ENCODE data around the gene EPHB2. TPM values are rescaled to one million over a fixed set of nuclear protein-coding genes. Genes with fewer than 3 reads are reported as not detected.

EPHB2 gene
- total RNA-seq, 5 donors from 2014 or later (not counting 1 experiment from before 2014, with no cell fraction given): 0.06 to 0.20 (median 0.12) TPM; not detected in 2

DNA sequence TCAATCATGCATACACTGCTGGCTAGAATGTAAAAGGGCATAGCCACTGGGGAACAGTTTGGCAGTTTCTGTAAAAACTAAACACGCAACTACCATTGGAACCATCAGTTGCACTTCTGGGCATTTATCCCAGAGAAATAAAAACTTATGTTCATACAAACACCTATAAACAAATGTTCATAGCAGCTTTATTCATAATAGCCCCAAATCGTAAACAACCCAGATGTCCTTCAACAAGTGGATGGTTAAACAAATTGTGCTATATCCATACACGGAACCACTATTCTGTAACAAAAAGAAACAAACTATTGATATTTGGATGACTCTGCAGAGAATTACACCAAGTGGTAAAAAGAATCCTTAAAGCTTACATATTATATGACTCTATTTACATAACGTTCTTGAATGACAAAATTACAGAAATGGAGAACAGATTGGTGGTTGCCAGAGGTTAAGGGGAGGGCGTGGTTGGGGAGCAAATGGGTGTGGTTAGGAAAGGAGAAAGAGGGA is 239.2 kb downstream of the EPHB2 start:
- H3K36me3 Mint-ChIP-seq: no peaks in the 10 kb centered on the region
- ATAC-seq (replicated peaks in 1 of 4) (no peak), DNase-seq (no peak)
- no peak overlapping the region for H3K27ac ChIP-seq (ENCODE audit: low read length)
- peaks cover 10 to 19% of the 10 kb centered on the region in 2 experiments for H3K27me3 ChIP-seq (replicated peaks in 1 of 2; ENCODE audit: control insufficient read depth in 2 of 2, extremely low read depth in 1 of 2, insufficient read depth in 2 of 2, low read length in 1 of 2)
- no peak overlapping the region for H3K4me3 Mint-ChIP-seq
- peaks cover 20 to 53% of the 10 kb centered on the region in 2 donors for H3K27me3 Mint-ChIP-seq
- H3K4me1 Mint-ChIP-seq: no peaks in the 10 kb centered on the region
- H3K4me3 ChIP-seq (ENCODE audit: control insufficient read depth in 1 of 2, extremely low read depth in 1 of 2, low read length in 1 of 2): no peak overlapping the region
- no peaks in the 10 kb centered on the region for H3K9me3 ChIP-seq
- no peaks in the 10 kb centered on the region for H3K4me1 ChIP-seq (ENCODE audit: control insufficient read depth in 1 of 2, extremely low read depth in 1 of 2, insufficient read depth in 2 of 2, low read length in 2 of 2)
- H3K27ac Mint-ChIP-seq: no peak overlapping the region
- WGBS (ENCODE audit: insufficient coverage): 100% methylated on average over 1 of the region's 5 CpGs
- H3K9me3 Mint-ChIP-seq: no peaks in the 10 kb centered on the region
- CTCF ChIA-PET: no interaction called here
- POLR2A ChIA-PET: no interaction called here
- H3K36me3 ChIP-seq (ENCODE audit: control insufficient read depth in 2 of 2, extremely low read depth in 1 of 2, insufficient read depth in 1 of 2, low read length in 1 of 2): no peaks in the 10 kb centered on the region

DNA sequence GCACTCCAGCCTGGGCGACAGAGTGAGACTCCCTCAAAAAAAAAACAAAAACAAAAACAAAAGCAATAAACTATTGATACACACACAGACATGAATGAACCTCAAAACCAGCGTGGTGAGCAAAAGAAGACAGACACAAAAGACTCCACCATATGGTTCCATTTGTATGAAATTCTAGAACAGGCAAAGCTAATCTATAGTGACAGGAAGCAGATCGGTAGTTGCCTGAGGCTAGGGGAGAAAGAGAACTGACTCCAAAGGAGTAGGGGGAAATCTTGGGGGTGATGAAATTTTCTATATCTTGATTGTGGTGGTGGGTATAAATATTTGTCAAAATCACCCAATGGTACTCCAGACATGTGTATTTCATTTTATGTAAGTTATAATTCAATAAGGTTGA is 241.2 kb downstream of the EPHB2 start:
- peaks cover 23 to 47% of the 10 kb centered on the region in 2 donors for H3K27me3 Mint-ChIP-seq
- Histone ChIP-seq H3K27me3 (replicated peaks in 1 of 2; ENCODE audit: control insufficient read depth in 2 of 2, extremely low read depth in 1 of 2, insufficient read depth in 2 of 2, low read length in 1 of 2) (peaks cover 16 to 27% of the 10 kb centered on the region in 2 experiments), H3K36me3 (ENCODE audit: control insufficient read depth in 2 of 2, extremely low read depth in 1 of 2, insufficient read depth in 1 of 2, low read length in 1 of 2) (no peaks in the 10 kb centered on the region), H3K4me3 (ENCODE audit: control insufficient read depth in 1 of 2, extremely low read depth in 1 of 2, low read length in 1 of 2) (no peak overlapping the region), H3K4me1 (ENCODE audit: control insufficient read depth in 1 of 2, extremely low read depth in 1 of 2, insufficient read depth in 2 of 2, low read length in 2 of 2) (no peaks in the 10 kb centered on the region), H3K9me3 (no peaks in the 10 kb centered on the region), H3K27ac (ENCODE audit: low read length) (no peak overlapping the region)
- CTCF ChIA-PET: no interaction called here
- DNase-seq: no peak
- POLR2A ChIA-PET: no interaction called here
- H3K4me1 Mint-ChIP-seq: no peaks in the 10 kb centered on the region
- H3K27ac Mint-ChIP-seq: no peak overlapping the region
- H3K36me3 Mint-ChIP-seq: no peaks in the 10 kb centered on the region
- WGBS (ENCODE audit: insufficient coverage): no CpG with 5 or more reads among the region's 3 CpGs
- no peaks in the 10 kb centered on the region for H3K9me3 Mint-ChIP-seq
- H3K4me3 Mint-ChIP-seq: no peak overlapping the region
- ATAC-seq (replicated peaks in 1 of 4): no peak

DNA sequence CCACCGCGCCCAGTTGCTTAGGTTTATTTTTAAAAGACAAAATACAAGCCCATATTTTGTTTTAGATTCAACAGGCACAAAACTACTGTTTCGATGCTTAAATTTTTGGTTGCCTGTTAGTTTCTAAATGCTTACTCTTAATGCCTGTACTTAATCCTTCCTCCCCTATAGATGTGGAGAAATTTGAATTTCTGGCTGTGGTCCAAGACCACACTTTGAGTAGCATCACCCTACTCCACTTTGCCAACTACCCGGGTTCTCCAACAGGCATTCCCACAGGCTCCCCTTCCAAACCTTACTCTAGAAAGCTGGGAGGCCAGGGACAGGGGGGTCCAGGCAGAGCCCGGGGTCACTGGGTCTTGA is 242.0 kb downstream of the EPHB2 start:
- no peak for ATAC-seq (replicated peaks in 1 of 4)
- Histone ChIP-seq H3K27me3 (replicated peaks in 1 of 2; ENCODE audit: control insufficient read depth in 2 of 2, extremely low read depth in 1 of 2, insufficient read depth in 2 of 2, low read length in 1 of 2) (peaks cover 16 to 27% of the 10 kb centered on the region in 2 experiments), H3K4me1 (ENCODE audit: control insufficient read depth in 1 of 2, extremely low read depth in 1 of 2, insufficient read depth in 2 of 2, low read length in 2 of 2) (no peaks in the 10 kb centered on the region), H3K27ac (ENCODE audit: low read length) (no peak overlapping the region), H3K36me3 (ENCODE audit: control insufficient read depth in 2 of 2, extremely low read depth in 1 of 2, insufficient read depth in 1 of 2, low read length in 1 of 2) (no peaks in the 10 kb centered on the region), H3K9me3 (no peaks in the 10 kb centered on the region), H3K4me3 (ENCODE audit: control insufficient read depth in 1 of 2, extremely low read depth in 1 of 2, low read length in 1 of 2) (no peak overlapping the region)
- Mint-ChIP-seq H3K27me3 (peaks cover 26 to 47% of the 10 kb centered on the region in 2 donors), H3K4me3 (no peak overlapping the region), H3K9me3 (no peaks in the 10 kb centered on the region), H3K4me1 (no peaks in the 10 kb centered on the region), H3K27ac (no peak overlapping the region), H3K36me3 (no peaks in the 10 kb centered on the region)
- POLR2A ChIA-PET: no interaction called here
- DNase-seq: no peak
- CTCF ChIA-PET: no interaction called here
- WGBS (ENCODE audit: insufficient coverage): 70% methylated on average over 2 of the region's 5 CpGs

DNA sequence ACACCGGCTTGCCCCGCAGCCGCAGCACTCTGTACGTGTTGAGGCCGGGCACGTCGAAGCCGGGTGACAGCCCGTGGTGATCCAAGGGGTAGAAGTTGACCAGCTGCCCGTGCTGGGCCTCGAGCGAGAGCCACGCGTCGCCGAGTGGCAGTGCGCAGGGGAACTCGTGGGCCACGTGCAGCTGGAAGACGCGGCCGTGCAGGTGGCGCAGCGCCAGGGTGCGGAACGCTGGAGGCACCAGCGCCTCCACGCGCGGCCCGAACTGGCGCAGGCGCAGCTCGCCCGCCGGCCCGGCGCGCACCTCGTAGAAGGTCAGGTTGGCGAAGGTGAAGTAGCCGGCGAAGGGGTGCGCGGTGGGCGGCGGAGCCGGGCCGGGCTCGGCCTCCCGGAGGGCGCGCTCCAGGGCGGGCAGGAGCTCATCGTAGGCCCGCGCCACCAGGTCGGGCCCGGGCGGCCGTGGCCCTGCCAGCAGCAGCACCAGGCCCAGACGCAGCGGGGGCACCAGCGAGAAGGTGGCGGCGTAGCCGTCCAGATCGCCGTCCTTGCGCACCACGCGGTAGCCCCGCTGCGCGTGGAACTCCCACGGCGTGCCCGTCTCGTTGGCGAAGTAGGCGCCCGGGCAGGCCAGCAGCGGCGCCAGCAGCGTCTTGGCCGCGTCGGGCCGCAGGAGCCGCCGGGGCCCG is 242.6 kb downstream of the EPHB2 start:
- Histone ChIP-seq H3K4me3 (ENCODE audit: control insufficient read depth in 1 of 2, extremely low read depth in 1 of 2, low read length in 1 of 2) (no peak overlapping the region), H3K27ac (ENCODE audit: low read length) (no peak overlapping the region), H3K9me3 (no peaks in the 10 kb centered on the region), H3K4me1 (ENCODE audit: control insufficient read depth in 1 of 2, extremely low read depth in 1 of 2, insufficient read depth in 2 of 2, low read length in 2 of 2) (no peaks in the 10 kb centered on the region), H3K27me3 (replicated peaks in 1 of 2; ENCODE audit: control insufficient read depth in 2 of 2, extremely low read depth in 1 of 2, insufficient read depth in 2 of 2, low read length in 1 of 2) (peaks cover 16 to 30% of the 10 kb centered on the region in 2 experiments), H3K36me3 (ENCODE audit: control insufficient read depth in 2 of 2, extremely low read depth in 1 of 2, insufficient read depth in 1 of 2, low read length in 1 of 2) (no peaks in the 10 kb centered on the region)
- POLR2A ChIA-PET: no interaction called here
- Mint-ChIP-seq H3K4me1 (no peaks in the 10 kb centered on the region), H3K27ac (no peak overlapping the region), H3K9me3 (no peaks in the 10 kb centered on the region), H3K4me3 (no peak overlapping the region), H3K36me3 (no peaks in the 10 kb centered on the region), H3K27me3 (peaks cover 24 to 43% of the 10 kb centered on the region in 2 donors)
- CTCF ChIA-PET: no interaction called here
- DNase-seq: no peak
- 20% methylated on average over 82 of the region's 92 CpGs for WGBS (ENCODE audit: insufficient coverage)
- no peak for ATAC-seq (replicated peaks in 1 of 4)

DNA sequence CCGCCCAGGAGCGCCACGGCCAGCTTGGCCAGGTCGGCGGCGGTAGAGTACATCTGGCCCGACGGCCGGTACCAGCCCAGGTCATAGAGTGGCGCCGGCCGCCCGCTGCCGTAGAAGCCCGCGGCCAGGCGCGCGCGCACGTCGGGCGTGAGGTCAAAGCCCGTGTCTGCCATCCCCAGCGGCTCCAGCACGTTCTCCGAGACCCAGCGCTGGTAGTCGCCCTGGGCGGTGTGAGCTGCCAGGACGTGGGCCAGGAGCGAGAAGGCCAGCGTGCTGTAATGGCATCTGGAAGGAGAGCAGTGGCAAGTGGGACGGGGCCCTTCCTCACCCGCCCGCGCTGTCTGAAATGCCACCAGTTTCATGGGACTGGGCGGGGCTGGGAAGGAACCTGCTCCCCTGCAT is 243.1 kb downstream of the EPHB2 start:
- no peaks in the 10 kb centered on the region for H3K4me1 ChIP-seq (ENCODE audit: control insufficient read depth in 1 of 2, extremely low read depth in 1 of 2, insufficient read depth in 2 of 2, low read length in 2 of 2)
- ATAC-seq (replicated peaks in 1 of 4) (no peak), DNase-seq (no peak)
- Mint-ChIP-seq H3K9me3 (no peaks in the 10 kb centered on the region), H3K4me3 (no peak overlapping the region), H3K27me3 (peaks cover 21 to 40% of the 10 kb centered on the region in 2 donors), H3K36me3 (no peaks in the 10 kb centered on the region), H3K4me1 (no peaks in the 10 kb centered on the region), H3K27ac (no peak overlapping the region)
- H3K9me3 ChIP-seq: no peaks in the 10 kb centered on the region
- H3K4me3 ChIP-seq (ENCODE audit: control insufficient read depth in 1 of 2, extremely low read depth in 1 of 2, low read length in 1 of 2): no peak overlapping the region
- H3K27me3 ChIP-seq (replicated peaks in 1 of 2; ENCODE audit: control insufficient read depth in 2 of 2, extremely low read depth in 1 of 2, insufficient read depth in 2 of 2, low read length in 1 of 2): peaks cover 16 to 36% of the 10 kb centered on the region in 2 experiments
- ChIA-PET POLR2A (no interaction called here), CTCF (no interaction called here)
- 20% methylated on average over 38 of the region's 38 CpGs for WGBS (ENCODE audit: insufficient coverage)
- no peak overlapping the region for H3K27ac ChIP-seq (ENCODE audit: low read length)
- H3K36me3 ChIP-seq (ENCODE audit: control insufficient read depth in 2 of 2, extremely low read depth in 1 of 2, insufficient read depth in 1 of 2, low read length in 1 of 2): no peaks in the 10 kb centered on the region

DNA sequence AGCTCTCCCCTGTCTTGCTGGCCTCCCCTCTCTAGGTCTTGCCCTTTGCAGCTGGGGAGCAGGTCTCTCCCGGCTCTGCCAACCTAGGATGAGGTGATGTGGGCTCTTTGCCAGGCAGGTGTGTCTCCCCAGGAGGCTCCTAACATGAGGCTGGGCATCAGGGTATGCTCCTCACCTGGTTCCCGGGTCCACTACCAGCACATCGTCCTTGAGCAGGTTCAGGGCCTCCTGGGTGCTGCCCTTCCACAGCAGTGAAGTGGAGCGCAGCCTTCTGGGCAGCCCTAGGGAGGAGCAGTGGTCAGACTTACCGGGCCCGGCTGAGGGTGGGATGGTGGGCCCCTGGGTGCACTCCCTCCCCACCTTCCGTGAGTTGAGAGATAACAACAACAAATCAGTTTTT is 244.5 kb downstream of the EPHB2 start:
- H3K27me3 ChIP-seq (replicated peaks in 1 of 2; ENCODE audit: control insufficient read depth in 2 of 2, extremely low read depth in 1 of 2, insufficient read depth in 2 of 2, low read length in 1 of 2): peaks cover 16 to 41% of the 10 kb centered on the region in 2 experiments

More for the DNA sequence above, 244.5 kb downstream of the EPHB2 start:
- ChIA-PET POLR2A (no interaction called here), CTCF (interaction anchor here in 1 of 2 donors (0.7 kb wide), 1 partner anchor 35 kb away, joined by 5 read pairs; no protein-coding TSS in a partner anchor)
- no peaks in the 10 kb centered on the region for H3K4me1 Mint-ChIP-seq
- DNase-seq (no peak), ATAC-seq (replicated peaks in 1 of 4) (no peak)
- no peak overlapping the region for H3K27ac Mint-ChIP-seq
- 82% methylated on average over 5 of the region's 7 CpGs for WGBS (ENCODE audit: insufficient coverage)
- Histone ChIP-seq H3K27ac (ENCODE audit: low read length) (no peak overlapping the region), H3K4me3 (ENCODE audit: control insufficient read depth in 1 of 2, extremely low read depth in 1 of 2, low read length in 1 of 2) (no peak overlapping the region), H3K36me3 (ENCODE audit: control insufficient read depth in 2 of 2, extremely low read depth in 1 of 2, insufficient read depth in 1 of 2, low read length in 1 of 2) (no peaks in the 10 kb centered on the region), H3K4me1 (ENCODE audit: control insufficient read depth in 1 of 2, extremely low read depth in 1 of 2, insufficient read depth in 2 of 2, low read length in 2 of 2) (no peaks in the 10 kb centered on the region), H3K9me3 (no peaks in the 10 kb centered on the region)
- H3K4me3 Mint-ChIP-seq: no peak overlapping the region
- no peaks in the 10 kb centered on the region for H3K9me3 Mint-ChIP-seq
- peaks cover 16 to 38% of the 10 kb centered on the region in 2 donors for H3K27me3 Mint-ChIP-seq
- no peaks in the 10 kb centered on the region for H3K36me3 Mint-ChIP-seq

Data from T-cell (primary cell).